Measurements from ENCODE around the gene ACAA1. TPM values are rescaled to one million over a fixed set of nuclear protein-coding genes. Genes with fewer than 3 reads are reported as not detected.
A peak's percentile ranks its signal among the peaks of the same experiment; 100 is the strongest.

The ACAA1 gene
- total and polyA plus RNA-seq, 9 of the 15 experiments (the other 6 are each of a cell fraction or from before 2014, with no cell fraction given): 4.0 to 88.9 (median 57.2) TPM

DNA sequence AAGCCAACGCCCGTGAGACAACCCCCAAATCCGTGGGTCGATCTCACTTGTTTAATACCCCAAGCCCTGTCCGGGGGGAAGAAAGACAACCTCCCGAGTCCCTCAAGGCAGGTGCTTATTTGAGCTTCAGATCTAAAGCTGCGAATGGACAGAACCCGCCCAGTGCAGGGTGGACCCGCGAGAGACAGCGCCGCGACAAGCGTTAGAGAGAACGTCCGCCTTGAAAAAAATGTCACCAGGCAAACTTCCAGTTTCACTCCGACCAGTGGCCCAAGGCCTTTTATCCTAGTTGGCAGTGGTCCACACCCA lies 27.7 kb upstream of the ACAA1 start (continued):
- TF ChIP-seq RBM14 (IDR thresholded peaks at IDR 0.05; ENCODE audit: borderline replicate concordance, insufficient read depth, low read depth, low read length): no peak
- TF ChIP-seq SMARCE1 (IDR thresholded peaks at IDR 0.05): peak; percentile 43; the same call in 1 of the 2 replicates
- no peak for TF ChIP-seq RBBP5 (IDR thresholded peaks at IDR 0.05; ENCODE audit: borderline replicate concordance, insufficient read depth, low read length, poor library complexity, severe bottlenecking)
- TF ChIP-seq, protein P1, sequence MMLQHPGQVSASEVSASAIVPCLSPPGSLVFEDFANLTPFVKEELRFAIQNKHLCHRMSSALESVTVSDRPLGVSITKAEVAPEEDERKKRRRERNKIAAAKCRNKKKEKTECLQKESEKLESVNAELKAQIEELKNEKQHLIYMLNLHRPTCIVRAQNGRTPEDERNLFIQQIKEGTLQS (IDR thresholded peaks at IDR 0.05): no peak
- TF ChIP-seq, protein P1 (CRISPR knock-in tag; conservative IDR thresholded peaks at IDR 0.05): no peak
- TF ChIP-seq TAF1 (IDR thresholded peaks at IDR 0.05; ENCODE audit: control insufficient read depth, extremely low read depth, insufficient read depth, low read length, severe bottlenecking): no peak
- no peak for TF ChIP-seq HLTF (IDR thresholded peaks at IDR 0.05)
- TF ChIP-seq ILK (tag; IDR thresholded peaks at IDR 0.05; ENCODE audit: borderline replicate concordance, low read depth): no peak
- no peak for TF ChIP-seq SRF (CRISPR knock-in tag; IDR thresholded peaks at IDR 0.05)
- TF ChIP-seq, protein P2, sequence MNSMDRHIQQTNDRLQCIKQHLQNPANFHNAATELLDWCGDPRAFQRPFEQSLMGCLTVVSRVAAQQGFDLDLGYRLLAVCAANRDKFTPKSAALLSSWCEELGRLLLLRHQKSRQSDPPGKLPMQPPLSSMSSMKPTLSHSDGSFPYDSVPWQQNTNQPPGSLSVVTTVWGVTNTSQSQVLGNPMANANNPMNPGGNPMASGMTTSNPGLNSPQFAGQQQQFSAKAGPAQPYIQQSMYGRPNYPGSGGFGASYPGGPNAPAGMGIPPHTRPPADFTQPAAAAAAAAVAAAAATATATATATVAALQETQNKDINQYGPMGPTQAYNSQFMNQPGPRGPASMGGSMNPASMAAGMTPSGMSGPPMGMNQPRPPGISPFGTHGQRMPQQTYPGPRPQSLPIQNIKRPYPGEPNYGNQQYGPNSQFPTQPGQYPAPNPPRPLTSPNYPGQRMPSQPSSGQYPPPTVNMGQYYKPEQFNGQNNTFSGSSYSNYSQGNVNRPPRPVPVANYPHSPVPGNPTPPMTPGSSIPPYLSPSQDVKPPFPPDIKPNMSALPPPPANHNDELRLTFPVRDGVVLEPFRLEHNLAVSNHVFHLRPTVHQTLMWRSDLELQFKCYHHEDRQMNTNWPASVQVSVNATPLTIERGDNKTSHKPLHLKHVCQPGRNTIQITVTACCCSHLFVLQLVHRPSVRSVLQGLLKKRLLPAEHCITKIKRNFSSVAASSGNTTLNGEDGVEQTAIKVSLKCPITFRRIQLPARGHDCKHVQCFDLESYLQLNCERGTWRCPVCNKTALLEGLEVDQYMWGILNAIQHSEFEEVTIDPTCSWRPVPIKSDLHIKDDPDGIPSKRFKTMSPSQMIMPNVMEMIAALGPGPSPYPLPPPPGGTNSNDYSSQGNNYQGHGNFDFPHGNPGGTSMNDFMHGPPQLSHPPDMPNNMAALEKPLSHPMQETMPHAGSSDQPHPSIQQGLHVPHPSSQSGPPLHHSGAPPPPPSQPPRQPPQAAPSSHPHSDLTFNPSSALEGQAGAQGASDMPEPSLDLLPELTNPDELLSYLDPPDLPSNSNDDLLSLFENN (IDR thresholded peaks at IDR 0.05; ENCODE audit: low read depth in 2 of 2, low read length in 2 of 2): no peak
- no peak for TF ChIP-seq YY1 (IDR thresholded peaks at IDR 0.05; ENCODE audit: borderline replicate concordance in 1 of 3, control insufficient read depth in 1 of 3, extremely low read depth in 1 of 3, insufficient read depth in 3 of 3, insufficient read length in 1 of 3, insufficient replicate concordance in 2 of 3, low read depth in 1 of 3, low read length in 2 of 3)
- no peak for TF ChIP-seq CSDE1 (IDR thresholded peaks at IDR 0.05)
- no peak for TF ChIP-seq ZNF79 (CRISPR knock-in tag; IDR thresholded peaks at IDR 0.05; ENCODE audit: low read depth)
- TF ChIP-seq, protein P3, sequence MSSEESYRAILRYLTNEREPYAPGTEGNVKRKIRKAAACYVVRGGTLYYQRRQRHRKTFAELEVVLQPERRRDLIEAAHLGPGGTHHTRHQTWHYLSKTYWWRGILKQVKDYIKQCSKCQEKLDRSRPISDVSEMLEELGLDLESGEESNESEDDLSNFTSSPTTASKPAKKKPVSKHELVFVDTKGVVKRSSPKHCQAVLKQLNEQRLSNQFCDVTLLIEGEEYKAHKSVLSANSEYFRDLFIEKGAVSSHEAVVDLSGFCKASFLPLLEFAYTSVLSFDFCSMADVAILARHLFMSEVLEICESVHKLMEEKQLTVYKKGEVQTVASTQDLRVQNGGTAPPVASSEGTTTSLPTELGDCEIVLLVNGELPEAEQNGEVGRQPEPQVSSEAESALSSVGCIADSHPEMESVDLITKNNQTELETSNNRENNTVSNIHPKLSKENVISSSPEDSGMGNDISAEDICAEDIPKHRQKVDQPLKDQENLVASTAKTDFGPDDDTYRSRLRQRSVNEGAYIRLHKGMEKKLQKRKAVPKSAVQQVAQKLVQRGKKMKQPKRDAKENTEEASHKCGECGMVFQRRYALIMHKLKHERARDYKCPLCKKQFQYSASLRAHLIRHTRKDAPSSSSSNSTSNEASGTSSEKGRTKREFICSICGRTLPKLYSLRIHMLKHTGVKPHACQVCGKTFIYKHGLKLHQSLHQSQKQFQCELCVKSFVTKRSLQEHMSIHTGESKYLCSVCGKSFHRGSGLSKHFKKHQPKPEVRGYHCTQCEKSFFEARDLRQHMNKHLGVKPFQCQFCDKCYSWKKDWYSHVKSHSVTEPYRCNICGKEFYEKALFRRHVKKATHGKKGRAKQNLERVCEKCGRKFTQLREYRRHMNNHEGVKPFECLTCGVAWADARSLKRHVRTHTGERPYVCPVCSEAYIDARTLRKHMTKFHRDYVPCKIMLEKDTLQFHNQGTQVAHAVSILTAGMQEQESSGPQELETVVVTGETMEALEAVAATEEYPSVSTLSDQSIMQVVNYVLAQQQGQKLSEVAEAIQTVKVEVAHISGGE (CRISPR knock-in tag; IDR thresholded peaks at IDR 0.05): no peak
- TF ChIP-seq FOXJ2 (tag; IDR thresholded peaks at IDR 0.05): no peak
- TF ChIP-seq SAP30 (IDR thresholded peaks at IDR 0.05; ENCODE audit: borderline replicate concordance, insufficient read depth, low read depth, low read length, poor library complexity, severe bottlenecking): no peak
- no peak; the same call in 1 of the 2 replicates for TF ChIP-seq KLF1 (tag; IDR thresholded peaks at IDR 0.05)
- no peak for TF ChIP-seq ZNF436 (CRISPR knock-in tag; IDR thresholded peaks at IDR 0.05)
- no peak for TF ChIP-seq FOXA1 (IDR thresholded peaks at IDR 0.05; ENCODE audit: borderline replicate concordance)

All from K562 (cell line).